Kidney glomerular epithelial cell (primary cell): ENCODE results near the gene ADGRV1.

Experiments
- DNase-seq: peaks from one replicate; lab custom pipeline; 2025; lab: John Stamatoyannopoulos, UW

ADGRV1 gene

GRCh38 chr5:91206734-91207133 lies 648.1 kb downstream of the ADGRV1 start:
- DNase-seq: no peak

GRCh38 chr5:91207248-91207647 lies 648.7 kb downstream of the ADGRV1 start:
- DNase-seq: no peak

- no peak for DNase-seq
Observed at GRCh38 chr5:91211997-91212713, 653.6 kb downstream of the ADGRV1 start.

GRCh38 chr5:91212714-91213092 lies 654.1 kb downstream of the ADGRV1 start:
- DNase-seq: no peak
